Calu3 (cell line): ENCODE measurements around the gene TGFBRAP1. TPM values are rescaled to one million over a fixed set of nuclear protein-coding genes. Genes with fewer than 3 reads are reported as not detected.

Experiments
- BruUV-seq: library from RNA; stranded (reverse); fragments of 400-500 nt; replicated peaks from 2 replicates; lab custom pipeline; 2021; lab: Mats Ljungman, UMichigan
- CTCF ChIA-PET: fragments of 300-600 bp; sonication (Branson Sonifier 250); formaldehyde crosslinking; loops from one replicate; lab custom pipeline; 2022; ENCODE audit warnings: antibody characterized with exemption; lab: Charles Lee
- DNase-seq: peaks from one replicate; pipeline ENCODE4 v3.0.0; 2022
- H3K27ac Mint-ChIP-seq: one replicate; pipeline ENCODE4 v1.8.0; 2022; ENCODE audit warnings: mixed read lengths; ENCODE audit not compliant: unreplicated experiment
- H3K27me3 Mint-ChIP-seq: one replicate; pipeline ENCODE4 v1.8.0; 2022; ENCODE audit warnings: mixed read lengths; ENCODE audit not compliant: unreplicated experiment
- H3K36me3 Mint-ChIP-seq: one replicate; pipeline ENCODE4 v1.8.0; 2022; ENCODE audit warnings: mild to moderate bottlenecking, moderate library complexity, mixed read lengths; ENCODE audit not compliant: insufficient read depth, unreplicated experiment
- H3K4me1 Mint-ChIP-seq: one replicate; pipeline ENCODE4 v1.8.0; 2022; ENCODE audit warnings: mild to moderate bottlenecking, low read depth, mixed read lengths; ENCODE audit not compliant: unreplicated experiment
- H3K4me3 Mint-ChIP-seq: one replicate; pipeline ENCODE4 v1.8.0; 2022; ENCODE audit warnings: mild to moderate bottlenecking, low read depth, moderate library complexity, mixed read lengths; ENCODE audit not compliant: unreplicated experiment
- H3K9me3 Mint-ChIP-seq: one replicate; pipeline ENCODE4 v1.8.0; 2022; ENCODE audit warnings: low read depth, mixed read lengths; ENCODE audit not compliant: unreplicated experiment
- intact Hi-C: fragments of 100-400 bp; cut with micrococcal nuclease; formaldehyde crosslinking; loops from one replicate; pipeline ENCODE4 v1.10.0; 2022; ENCODE audit not compliant: unreplicated experiment
- total RNA-seq: library from RNA; stranded (reverse); gene quantifications from 2 replicates; pipeline ENCODE4 v1.2.3, GENCODE V29; 2022
- TF ChIP-seq, protein P1 (sequence below): fragments of 200-600 bp; IDR thresholded peaks from one replicate; pipeline ENCODE4 v1.8.0; 2022; ENCODE audit warnings: antibody characterized with exemption; ENCODE audit not compliant: unreplicated experiment

TGFBRAP1 gene
- total RNA-seq, 1 experiment from 2014 or later, result 24.3 TPM

DNA sequence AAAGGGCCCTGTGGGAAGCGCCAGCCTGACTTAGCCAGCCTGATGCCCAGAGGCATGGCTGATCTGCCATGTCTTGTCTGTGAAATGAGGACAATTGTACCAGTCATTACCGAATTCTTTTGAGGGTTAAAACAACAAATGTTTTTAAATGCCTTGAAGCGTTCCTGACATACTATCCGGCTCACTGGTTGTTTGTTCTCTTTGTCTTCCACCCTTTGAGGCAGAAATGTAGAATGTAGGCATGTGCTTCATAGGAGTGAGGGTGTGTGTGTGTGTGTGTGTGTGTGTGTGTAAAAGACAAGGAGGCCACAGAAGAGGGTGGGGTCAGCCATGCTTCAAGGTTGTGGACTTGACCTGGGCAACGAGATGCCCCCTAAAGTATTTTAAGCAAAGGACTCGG, 35.5 kb downstream of the TGFBRAP1 start:
- H3K4me1 Mint-ChIP-seq, result no peaks in the 10 kb centered on the region
- peaks cover 20% of the 10 kb centered on the region for H3K36me3 Mint-ChIP-seq
- intact Hi-C loops, result loop anchor here (10.0 kb wide), 1 partner anchor 179 kb away; no protein-coding TSS in a partner anchor
- no peak overlapping the region for H3K27ac Mint-ChIP-seq
- TF ChIP-seq, protein P1, sequence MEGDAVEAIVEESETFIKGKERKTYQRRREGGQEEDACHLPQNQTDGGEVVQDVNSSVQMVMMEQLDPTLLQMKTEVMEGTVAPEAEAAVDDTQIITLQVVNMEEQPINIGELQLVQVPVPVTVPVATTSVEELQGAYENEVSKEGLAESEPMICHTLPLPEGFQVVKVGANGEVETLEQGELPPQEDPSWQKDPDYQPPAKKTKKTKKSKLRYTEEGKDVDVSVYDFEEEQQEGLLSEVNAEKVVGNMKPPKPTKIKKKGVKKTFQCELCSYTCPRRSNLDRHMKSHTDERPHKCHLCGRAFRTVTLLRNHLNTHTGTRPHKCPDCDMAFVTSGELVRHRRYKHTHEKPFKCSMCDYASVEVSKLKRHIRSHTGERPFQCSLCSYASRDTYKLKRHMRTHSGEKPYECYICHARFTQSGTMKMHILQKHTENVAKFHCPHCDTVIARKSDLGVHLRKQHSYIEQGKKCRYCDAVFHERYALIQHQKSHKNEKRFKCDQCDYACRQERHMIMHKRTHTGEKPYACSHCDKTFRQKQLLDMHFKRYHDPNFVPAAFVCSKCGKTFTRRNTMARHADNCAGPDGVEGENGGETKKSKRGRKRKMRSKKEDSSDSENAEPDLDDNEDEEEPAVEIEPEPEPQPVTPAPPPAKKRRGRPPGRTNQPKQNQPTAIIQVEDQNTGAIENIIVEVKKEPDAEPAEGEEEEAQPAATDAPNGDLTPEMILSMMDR, result no peak
- no peaks in the 10 kb centered on the region for H3K9me3 Mint-ChIP-seq
- no TSS peak for BruUV-seq
- CTCF ChIA-PET, result no interaction called here
- DNase-seq, result no peak
- no peaks in the 10 kb centered on the region for H3K27me3 Mint-ChIP-seq
- no peak overlapping the region for H3K4me3 Mint-ChIP-seq

GRCh38 chr2:105291981-105292380, 37.6 kb downstream of the TGFBRAP1 start:
- Mint-ChIP-seq H3K27me3 (no peaks in the 10 kb centered on the region), H3K36me3 (peaks cover 8% of the 10 kb centered on the region), H3K9me3 (no peaks in the 10 kb centered on the region), H3K4me1 (no peaks in the 10 kb centered on the region), H3K27ac (no peak overlapping the region), H3K4me3 (no peak overlapping the region)
- CTCF ChIA-PET, result no interaction called here
- TF ChIP-seq, protein P1, result no peak
- DNase-seq, result no peak
- intact Hi-C loops, result loop anchor here (10.0 kb wide), 1 partner anchor 177 kb away; no protein-coding TSS in a partner anchor
- no TSS peak for BruUV-seq

DNA sequence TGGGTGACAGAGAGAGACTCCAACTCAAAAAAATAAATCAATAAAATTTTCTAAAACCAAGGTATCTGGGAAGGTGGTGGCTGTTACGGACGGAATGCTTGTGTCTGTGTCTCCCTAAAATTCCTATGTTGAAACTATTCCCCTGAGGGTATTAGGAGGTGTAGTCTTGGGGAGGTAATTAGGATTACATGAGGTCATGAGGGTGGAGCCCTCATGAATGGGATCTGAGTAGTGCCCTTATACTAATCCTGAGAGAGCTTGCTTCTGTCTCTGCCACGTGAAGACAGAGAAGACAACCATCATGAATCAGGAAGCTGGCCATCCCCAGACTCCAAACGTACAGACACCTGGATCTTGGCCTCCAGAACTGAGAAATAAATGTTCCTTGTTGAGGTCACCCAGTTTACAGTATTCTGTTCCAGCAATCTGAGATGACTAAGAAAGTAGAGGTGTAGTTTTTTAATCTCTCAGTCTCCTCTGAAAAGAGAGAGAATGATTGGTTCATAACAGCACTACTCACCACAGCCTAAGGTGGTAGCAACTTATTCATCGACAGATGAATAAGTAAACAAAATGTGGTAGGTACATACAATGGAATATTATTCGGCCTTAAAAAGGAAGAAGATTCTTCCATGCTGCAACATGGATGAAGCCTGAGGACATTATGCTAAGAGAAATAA, 38.4 kb downstream of the TGFBRAP1 start:
- H3K36me3 Mint-ChIP-seq, result peaks cover 6% of the 10 kb centered on the region
- CTCF ChIA-PET, result no interaction called here
- no peak overlapping the region for H3K4me3 Mint-ChIP-seq
- no peaks in the 10 kb centered on the region for H3K4me1 Mint-ChIP-seq
- TF ChIP-seq, protein P1, result no peak
- no peaks in the 10 kb centered on the region for H3K9me3 Mint-ChIP-seq
- no peak overlapping the region for H3K27ac Mint-ChIP-seq
- no TSS peak for BruUV-seq
- intact Hi-C loops, result loop anchor here (10.0 kb wide), 1 partner anchor 176 kb away; no protein-coding TSS in a partner anchor
- no peaks in the 10 kb centered on the region for H3K27me3 Mint-ChIP-seq
- no peak for DNase-seq

GRCh38 chr2:105288133-105288532, 41.4 kb downstream of the TGFBRAP1 start:
- intact Hi-C loops, result no loop called here
- no peak for DNase-seq
- TF ChIP-seq, protein P1, result no peak
- no peaks in the 10 kb centered on the region for H3K9me3 Mint-ChIP-seq
- H3K27ac Mint-ChIP-seq, result no peak overlapping the region
- BruUV-seq, result no TSS peak
- CTCF ChIA-PET, result no interaction called here
- no peak overlapping the region for H3K4me3 Mint-ChIP-seq
- no peaks in the 10 kb centered on the region for H3K27me3 Mint-ChIP-seq
- H3K36me3 Mint-ChIP-seq, result peaks cover 18% of the 10 kb centered on the region
- H3K4me1 Mint-ChIP-seq, result no peaks in the 10 kb centered on the region
